Esophagus muscularis mucosa (tissue), 4 donors: ENCODE measurements around the gene DNAI2. TPM values are rescaled to one million over a fixed set of nuclear protein-coding genes. Genes with fewer than 3 reads are reported as not detected.

Experiments
- DNase-seq: peaks from one replicate; pipeline ENCODE4 v3.0.0-alpha.2; 2017; ENCODE audit errors: extremely low spot score
- H3K27ac ChIP-seq, 4 donors: fragments of 200-600 bp; sonication (generic); replicated peaks in 1 of 4; 1 replicate in 3 of 4; 2 replicates in 1 of 4; pipeline ENCODE4 v1.5.1; 2016 to 2019; ENCODE audit warnings: mild to moderate bottlenecking in 1 of 4
- H3K27me3 ChIP-seq, 4 donors: fragments of 200-600 bp; sonication (generic); one replicate each; pipeline versions ENCODE4 v1.5.1 to v1.6.0; 2016 to 2019
- H3K36me3 ChIP-seq, 4 donors: fragments of 200-600 bp; sonication (generic); one replicate each; pipeline ENCODE4 v1.5.1; 2016 to 2019
- H3K4me1 ChIP-seq, 4 donors: fragments of 200-600 bp; sonication (generic); one replicate each; pipeline ENCODE4 v1.5.1; 2016 to 2019
- H3K4me3 ChIP-seq, 4 donors: fragments of 200-600 bp; sonication (generic); 1 replicate in 2 of 4; 2 replicates in 2 of 4; pipeline ENCODE4 v1.5.1; 2016 to 2019; ENCODE audit warnings: mild to moderate bottlenecking in 4 of 4, moderate library complexity in 1 of 4
- H3K9me3 ChIP-seq, 4 donors: fragments of 200-600 bp; sonication (generic); 1 replicate in 3 of 4; 2 replicates in 1 of 4; pipeline ENCODE4 v1.5.1; 2016 to 2019
- EP300 ChIP-seq: sonication (generic); formaldehyde crosslinking; IDR thresholded peaks from one replicate; pipeline ENCODE4 v1.6.1; 2017; ENCODE audit warnings: antibody characterized with exemption
- POLR2A ChIP-seq: fragments of 450-650 bp; IDR thresholded peaks from one replicate; pipeline ENCODE4 v1.6.1; 2017; ENCODE audit warnings: antibody characterized with exemption, moderate library complexity, mild to moderate bottlenecking, low read depth
- POLR2AphosphoS5 ChIP-seq, 2 donors: sonication (generic); formaldehyde crosslinking; IDR thresholded peaks; one replicate each; pipeline ENCODE4 v1.6.1; 2017; ENCODE audit warnings: antibody characterized with exemption in 2 of 2
- WGBS: methylation state at CpG from one replicate; pipeline ENCODE4 v1.1.5; 2018; 5-methylcytosine and 5-hydroxymethylcytosine counted together
- intact Hi-C: fragments of 100-400 bp; cut with DNase I; formaldehyde crosslinking; loops from one replicate; pipeline ENCODE4 v1.15.1; 2023
- total RNA-seq, 4 donors: library from RNA; depleted of rRNA; stranded (reverse); fragments of >200 nt; gene quantifications; one replicate each; pipeline versions ENCODE4 v1.1.0 to v1.2.1, GENCODE V29; 2016
- TF ChIP-seq, protein P1 (sequence below), 3 experiments: fragments of 200-600 bp in 2 of 3; fragments of 450-650 bp in 1 of 3; sonication (generic) in 2 of 3; IDR thresholded peaks; one replicate each; pipeline ENCODE4 v1.5.1; 2017 to 2019; ENCODE audit warnings: antibody characterized with exemption in 3 of 3, mild to moderate bottlenecking in 2 of 3, moderate library complexity in 1 of 3

DNAI2 gene
- total RNA-seq, 4 donors from 2014 or later: not detected

DNA sequence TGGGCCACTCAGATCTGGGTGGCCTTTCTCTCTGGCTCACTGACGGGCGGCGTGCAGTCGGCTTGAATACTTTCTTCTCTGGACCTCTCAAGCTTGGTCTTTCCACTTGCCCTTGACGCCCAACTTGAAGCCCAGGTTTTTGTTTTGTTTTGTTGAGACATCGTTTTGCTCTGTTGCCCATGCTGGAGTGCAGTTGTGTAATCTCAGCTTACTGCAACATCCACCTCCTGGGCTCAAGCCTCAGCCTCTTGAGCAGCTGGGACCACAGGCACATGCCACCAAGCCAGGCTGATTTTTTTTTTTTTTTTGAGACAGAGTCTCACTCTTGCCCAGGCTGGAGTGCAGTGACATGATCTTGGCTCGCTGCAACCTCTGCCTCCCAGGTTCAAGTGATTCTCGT lies 29.3 kb downstream of the DNAI2 start:
- DNase-seq: no peak
- TF ChIP-seq POLR2AphosphoS5 (IDR thresholded peaks at IDR 0.05) (no peak), EP300 (no peak), POLR2A (no peak)
- TF ChIP-seq, protein P1, sequence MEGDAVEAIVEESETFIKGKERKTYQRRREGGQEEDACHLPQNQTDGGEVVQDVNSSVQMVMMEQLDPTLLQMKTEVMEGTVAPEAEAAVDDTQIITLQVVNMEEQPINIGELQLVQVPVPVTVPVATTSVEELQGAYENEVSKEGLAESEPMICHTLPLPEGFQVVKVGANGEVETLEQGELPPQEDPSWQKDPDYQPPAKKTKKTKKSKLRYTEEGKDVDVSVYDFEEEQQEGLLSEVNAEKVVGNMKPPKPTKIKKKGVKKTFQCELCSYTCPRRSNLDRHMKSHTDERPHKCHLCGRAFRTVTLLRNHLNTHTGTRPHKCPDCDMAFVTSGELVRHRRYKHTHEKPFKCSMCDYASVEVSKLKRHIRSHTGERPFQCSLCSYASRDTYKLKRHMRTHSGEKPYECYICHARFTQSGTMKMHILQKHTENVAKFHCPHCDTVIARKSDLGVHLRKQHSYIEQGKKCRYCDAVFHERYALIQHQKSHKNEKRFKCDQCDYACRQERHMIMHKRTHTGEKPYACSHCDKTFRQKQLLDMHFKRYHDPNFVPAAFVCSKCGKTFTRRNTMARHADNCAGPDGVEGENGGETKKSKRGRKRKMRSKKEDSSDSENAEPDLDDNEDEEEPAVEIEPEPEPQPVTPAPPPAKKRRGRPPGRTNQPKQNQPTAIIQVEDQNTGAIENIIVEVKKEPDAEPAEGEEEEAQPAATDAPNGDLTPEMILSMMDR (IDR thresholded peaks at IDR 0.05): no peak
- H3K36me3 ChIP-seq: no peaks in the 10 kb centered on the region
- H3K9me3 ChIP-seq: peaks cover 0 to 11% (median 7%) of the 10 kb centered on the region in 4 donors
- H3K4me3 ChIP-seq: no peak overlapping the region
- peaks cover 0 to 37% (median 0%) of the 10 kb centered on the region in 4 donors for H3K27me3 ChIP-seq
- intact Hi-C loops: no loop called here
- no peak overlapping the region for H3K27ac ChIP-seq
- WGBS: 92% methylated on average over 7 of the region's 8 CpGs
- H3K4me1 ChIP-seq: peaks cover 0 to 1% (median 0%) of the 10 kb centered on the region in 4 donors

GRCh38 chr17:74304184-74304583 lies 30.1 kb downstream of the DNAI2 start:
- intact Hi-C loops: no loop called here
- H3K4me3 ChIP-seq: no peak overlapping the region
- peaks cover 0 to 2% (median 0%) of the 10 kb centered on the region in 4 donors for H3K4me1 ChIP-seq
- no peak overlapping the region for H3K27ac ChIP-seq
- no peak for DNase-seq
- H3K36me3 ChIP-seq: no peaks in the 10 kb centered on the region
- 65% methylated on average over 5 of the region's 5 CpGs for WGBS
- H3K9me3 ChIP-seq: peaks cover 0 to 11% (median 7%) of the 10 kb centered on the region in 4 donors
- H3K27me3 ChIP-seq: peaks cover 0 to 36% (median 0%) of the 10 kb centered on the region in 4 donors
- TF ChIP-seq POLR2AphosphoS5 (IDR thresholded peaks at IDR 0.05) (no peak), EP300 (no peak), POLR2A (no peak)
- TF ChIP-seq, protein P1 (IDR thresholded peaks at IDR 0.05): no peak

- H3K27me3 ChIP-seq: peaks cover 0 to 28% (median 0%) of the 10 kb centered on the region in 4 donors
- TF ChIP-seq, protein P1 (IDR thresholded peaks at IDR 0.05): no peak
- TF ChIP-seq POLR2AphosphoS5 (IDR thresholded peaks at IDR 0.05): no peak
- no peak for TF ChIP-seq EP300
- TF ChIP-seq POLR2A: no peak
- intact Hi-C loops: no loop called here
- no peak overlapping the region for H3K4me3 ChIP-seq
- WGBS: 65% methylated on average over 10 of the region's 10 CpGs
- H3K4me1 ChIP-seq: peaks cover 0 to 2% (median 0%) of the 10 kb centered on the region in 4 donors
- H3K9me3 ChIP-seq: peaks cover 0 to 11% (median 7%) of the 10 kb centered on the region in 4 donors
- H3K27ac ChIP-seq: no peak overlapping the region
- H3K36me3 ChIP-seq: no peaks in the 10 kb centered on the region
- no peak for DNase-seq
Measured at GRCh38 chr17:74305865-74306654, 32.0 kb downstream of the DNAI2 start.

DNA sequence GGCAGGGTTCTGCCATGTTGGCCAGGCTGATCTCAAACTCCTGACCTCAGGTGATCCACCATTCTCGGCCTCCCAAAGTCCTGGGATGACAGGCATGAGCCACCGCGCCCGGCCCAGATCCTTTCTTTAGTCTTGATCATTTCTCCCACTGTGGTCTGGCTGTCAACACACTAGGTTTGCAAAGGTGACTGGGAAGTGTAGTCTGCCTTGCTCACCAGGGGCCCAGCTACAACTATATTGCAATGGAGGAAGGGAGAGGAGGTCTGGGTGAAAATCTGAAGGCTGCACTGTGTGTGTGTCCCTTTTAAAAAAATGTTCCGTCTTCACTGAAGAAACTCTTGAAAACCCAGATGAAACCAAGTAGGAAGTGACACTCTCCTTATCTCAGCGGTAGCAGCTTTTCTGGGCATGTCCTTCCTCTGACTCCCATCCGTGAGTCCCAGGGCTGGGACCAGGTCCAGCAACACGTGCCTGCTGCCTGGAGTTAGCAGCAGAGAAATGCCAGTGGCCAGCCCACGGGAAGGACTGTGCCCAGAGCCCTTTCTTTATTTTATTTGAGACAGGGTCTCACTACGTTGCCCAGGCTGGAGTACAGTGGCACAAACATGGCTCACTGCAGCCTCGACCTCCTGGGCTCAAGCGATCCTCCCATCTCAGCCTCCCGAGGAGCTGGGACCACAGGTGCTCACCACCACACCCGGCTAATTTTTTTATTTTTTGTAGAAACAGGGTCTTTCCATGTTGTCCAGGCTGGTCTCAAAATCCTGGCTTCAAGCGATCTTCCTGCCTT lies 34.1 kb downstream of the DNAI2 start:
- TF ChIP-seq EP300 (no peak), POLR2AphosphoS5 (IDR thresholded peaks at IDR 0.05) (peak; percentile 26 to 34)
- no peak overlapping the region for H3K27ac ChIP-seq
- H3K4me1 ChIP-seq: peaks cover 0 to 2% (median 0%) of the 10 kb centered on the region in 4 donors
- no peak overlapping the region for H3K4me3 ChIP-seq
- no peaks in the 10 kb centered on the region for H3K36me3 ChIP-seq
- intact Hi-C loops: no loop called here
- WGBS: 65% methylated on average over 15 of the region's 15 CpGs
- H3K9me3 ChIP-seq: peaks cover 0 to 20% (median 7%) of the 10 kb centered on the region in 4 donors
- peaks cover 0 to 35% (median 0%) of the 10 kb centered on the region in 4 donors for H3K27me3 ChIP-seq
- no peak for DNase-seq

DNA sequence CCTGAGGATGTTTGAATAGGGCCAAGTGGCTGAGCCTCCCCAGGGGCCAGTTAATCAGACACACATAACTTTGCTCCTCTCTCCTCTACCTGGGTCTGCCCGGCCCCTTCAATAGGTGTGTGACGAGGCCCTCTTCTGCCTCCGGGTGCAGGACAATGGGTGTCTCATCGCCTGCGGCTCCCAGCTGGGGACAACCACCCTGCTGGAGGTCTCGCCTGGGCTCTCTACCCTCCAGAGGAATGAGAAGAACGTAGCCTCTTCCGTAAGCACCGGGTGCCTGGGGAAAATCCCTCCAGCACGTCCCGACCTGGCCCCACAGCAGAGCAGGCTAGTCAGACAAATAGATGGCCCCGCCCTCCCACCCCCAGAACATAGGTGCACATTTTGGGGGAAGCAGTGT lies 35.9 kb downstream of the DNAI2 start:
- DNase-seq: no peak
- intact Hi-C loops: no loop called here
- TF ChIP-seq POLR2A (no peak), POLR2AphosphoS5 (IDR thresholded peaks at IDR 0.05) (no peak), EP300 (no peak)
- TF ChIP-seq, protein P1 (IDR thresholded peaks at IDR 0.05): no peak
- Histone ChIP-seq H3K36me3 (no peaks in the 10 kb centered on the region), H3K9me3 (peaks cover 0 to 14% (median 4%) of the 10 kb centered on the region in 4 donors), H3K4me1 (peaks cover 0 to 2% (median 0%) of the 10 kb centered on the region in 4 donors), H3K27me3 (peaks cover 0 to 29% (median 0%) of the 10 kb centered on the region in 4 donors), H3K27ac (no peak overlapping the region), H3K4me3 (no peak overlapping the region)
- 74% methylated on average over 10 of the region's 12 CpGs for WGBS
